GM12864 (cell line): Measurements from ENCODE around the gene TLCD4.
"Not testable (repeated sequence)": the region's sequence is repeated elsewhere in the genome, so short reads cannot be mapped to it uniquely, and the experiment has no call there.

ENCODE experiments used
- DNase-seq: peaks from one replicate; pipeline ENCODE4 v3.0.0-alpha.2; 2011; ENCODE audit warnings: low read depth
- H3K4me3 ChIP-seq: 2 replicates; pipeline ENCODE4 v1.5.1; 2011; ENCODE audit warnings: mild to moderate bottlenecking, low read depth, low read length, control low read depth
- TF ChIP-seq, protein P1 (sequence below): IDR thresholded peaks from 2 replicates; pipeline ENCODE4 v1.5.1; 2011; ENCODE audit warnings: low read depth, mild to moderate bottlenecking, moderate library complexity, low read length, control low read depth, inconsistent platforms; ENCODE audit errors: missing control alignments

TLCD4 gene

GRCh38 chr1:95140791-95141190 is 23.6 kb downstream of the TLCD4 start:
- no peak for DNase-seq
- TF ChIP-seq, protein P1, sequence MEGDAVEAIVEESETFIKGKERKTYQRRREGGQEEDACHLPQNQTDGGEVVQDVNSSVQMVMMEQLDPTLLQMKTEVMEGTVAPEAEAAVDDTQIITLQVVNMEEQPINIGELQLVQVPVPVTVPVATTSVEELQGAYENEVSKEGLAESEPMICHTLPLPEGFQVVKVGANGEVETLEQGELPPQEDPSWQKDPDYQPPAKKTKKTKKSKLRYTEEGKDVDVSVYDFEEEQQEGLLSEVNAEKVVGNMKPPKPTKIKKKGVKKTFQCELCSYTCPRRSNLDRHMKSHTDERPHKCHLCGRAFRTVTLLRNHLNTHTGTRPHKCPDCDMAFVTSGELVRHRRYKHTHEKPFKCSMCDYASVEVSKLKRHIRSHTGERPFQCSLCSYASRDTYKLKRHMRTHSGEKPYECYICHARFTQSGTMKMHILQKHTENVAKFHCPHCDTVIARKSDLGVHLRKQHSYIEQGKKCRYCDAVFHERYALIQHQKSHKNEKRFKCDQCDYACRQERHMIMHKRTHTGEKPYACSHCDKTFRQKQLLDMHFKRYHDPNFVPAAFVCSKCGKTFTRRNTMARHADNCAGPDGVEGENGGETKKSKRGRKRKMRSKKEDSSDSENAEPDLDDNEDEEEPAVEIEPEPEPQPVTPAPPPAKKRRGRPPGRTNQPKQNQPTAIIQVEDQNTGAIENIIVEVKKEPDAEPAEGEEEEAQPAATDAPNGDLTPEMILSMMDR = no peak
- H3K4me3 ChIP-seq = no peak overlapping the region

- TF ChIP-seq, protein P1 = no peak
- no peak for DNase-seq
- no peak overlapping the region for H3K4me3 ChIP-seq
Measured at GRCh38 chr1:95145493-95145892, 28.3 kb downstream of the TLCD4 start.

GRCh38 chr1:95146637-95147036 is 29.5 kb downstream of the TLCD4 start:
- TF ChIP-seq, protein P1 = no peak
- no peak for DNase-seq
- H3K4me3 ChIP-seq = no peak overlapping the region

GRCh38 chr1:95154096-95154495 is 36.9 kb downstream of the TLCD4 start:
- TF ChIP-seq, protein P1 = no peak
- no peak for DNase-seq
- H3K4me3 ChIP-seq = no peak overlapping the region

DNA sequence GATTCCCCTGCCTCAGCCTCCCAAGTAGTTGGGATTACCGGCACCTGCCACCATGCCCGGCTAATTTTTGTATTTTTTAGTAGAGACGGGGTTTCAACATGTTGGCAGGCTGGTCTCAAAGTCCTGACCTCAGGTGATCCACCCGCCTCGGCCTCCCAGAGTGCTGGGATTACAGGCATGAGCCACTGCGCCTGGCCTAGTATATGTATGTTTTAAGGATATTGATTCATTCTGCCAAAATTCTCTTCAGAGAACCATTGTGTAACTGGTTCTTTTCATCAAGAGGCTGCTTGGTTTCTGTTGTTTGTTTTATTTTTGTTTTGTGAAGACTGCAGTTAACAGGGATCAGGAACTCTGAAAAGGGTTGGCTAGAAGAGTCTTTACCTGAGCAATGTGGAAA is 48.4 kb downstream of the TLCD4 start:
- DNase-seq = not testable (repeated sequence)

More for the DNA sequence above, 48.4 kb downstream of the TLCD4 start:
- not testable (repeated sequence) for H3K4me3 ChIP-seq
